ENCODE data around the gene DUSP15.

The DUSP15 gene

GRCh38 chr20:31859266-31859997 lies 10.9 kb downstream of the DUSP15 start:
- DNase-seq, result no peak

GRCh38 chr20:31858760-31859083 lies 11.6 kb downstream of the DUSP15 start:
- DNase-seq, result no peak

GRCh38 chr20:31857861-31858759 lies 12.2 kb downstream of the DUSP15 start:
- DNase-seq, result no peak

GRCh38 chr20:31856516-31856915 lies 13.8 kb downstream of the DUSP15 start:
- DNase-seq, result no peak

GRCh38 chr20:31853481-31853880 lies 16.8 kb downstream of the DUSP15 start:
- no peak for DNase-seq

- DNase-seq, result no peak
Measured at GRCh38 chr20:31851240-31851955, 18.9 kb downstream of the DUSP15 start.

- no peak for DNase-seq
Measured at GRCh38 chr20:31849306-31849930, 20.9 kb downstream of the DUSP15 start.

- DNase-seq, result no peak
Measured at GRCh38 chr20:31848088-31848999, 22.0 kb downstream of the DUSP15 start.

GRCh38 chr20:31846793-31847138 lies 23.6 kb downstream of the DUSP15 start:
- no peak for DNase-seq

- no peak for DNase-seq
Measured at GRCh38 chr20:31845300-31845863, 24.9 kb downstream of the DUSP15 start, which contains the start of gene FOXS1. FOXS1 (minus strand) TSS chr20:31845604; CDS start chr20:31845542, 62 bp downstream.

GRCh38 chr20:31844737-31845299 lies 25.5 kb downstream of the DUSP15 start:
- no peak for DNase-seq

GRCh38 chr20:31843881-31844280 lies 26.4 kb downstream of the DUSP15 start:
- DNase-seq, result no peak

- no peak for DNase-seq
Measured at GRCh38 chr20:31843288-31843687, 27.0 kb downstream of the DUSP15 start.

GRCh38 chr20:31842471-31843157 lies 27.7 kb downstream of the DUSP15 start:
- DNase-seq, result no peak

- no peak for DNase-seq
Measured at GRCh38 chr20:31841928-31842327, 28.4 kb downstream of the DUSP15 start.

GRCh38 chr20:31840906-31841816 lies 29.2 kb downstream of the DUSP15 start:
- no peak for DNase-seq

- DNase-seq, result no peak
Measured at GRCh38 chr20:31839782-31840487, 30.4 kb downstream of the DUSP15 start.

- DNase-seq, result no peak
Measured at GRCh38 chr20:31838646-31839292, 31.6 kb downstream of the DUSP15 start.

Data from CD4-positive, alpha-beta T cell treated with Interferon gamma for 1 hour (primary cell).